ENCODE results near the gene OR10A2.
"Not testable (repeated sequence)": the region's sequence is repeated elsewhere in the genome, so short reads cannot be mapped to it uniquely, and the experiment has no call there.

OR10A2 gene

DNA sequence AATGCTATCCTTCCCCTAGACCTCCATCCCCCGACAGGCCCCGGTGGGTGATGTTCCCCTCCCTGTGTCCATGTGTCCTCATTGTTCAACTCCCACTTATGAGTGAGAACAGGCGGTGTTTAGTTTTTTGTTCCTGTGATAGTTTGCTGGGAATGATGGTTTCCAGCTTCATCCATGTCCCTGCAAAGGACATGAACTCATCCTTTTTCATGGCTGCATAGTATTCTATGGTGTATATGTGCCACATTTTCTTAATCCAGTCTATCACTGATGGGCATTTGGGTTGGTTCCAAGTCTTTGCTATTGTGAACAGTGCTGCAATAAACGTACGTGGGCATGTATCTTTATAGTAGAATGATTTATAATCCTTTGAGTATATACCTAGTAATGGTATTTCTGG lies 24.9 kb downstream of the OR10A2 start:
- H3K9me3 ChIP-seq (ENCODE audit: insufficient read depth, low read depth, low read length); H3K9ac ChIP-seq (ENCODE audit: low read depth, low read length); H3K36me3 ChIP-seq (ENCODE audit: insufficient read depth, low read length); H3K27me3 ChIP-seq (ENCODE audit: insufficient read depth, low read length); H3K27ac ChIP-seq (ENCODE audit: low read depth, low read length); H3K4me3 ChIP-seq (ENCODE audit: low read length); H3K4me1 ChIP-seq (ENCODE audit: insufficient read depth, low read length): not testable (repeated sequence)
- WGBS: 86% methylated on average over 5 of the region's 5 CpGs

DNA sequence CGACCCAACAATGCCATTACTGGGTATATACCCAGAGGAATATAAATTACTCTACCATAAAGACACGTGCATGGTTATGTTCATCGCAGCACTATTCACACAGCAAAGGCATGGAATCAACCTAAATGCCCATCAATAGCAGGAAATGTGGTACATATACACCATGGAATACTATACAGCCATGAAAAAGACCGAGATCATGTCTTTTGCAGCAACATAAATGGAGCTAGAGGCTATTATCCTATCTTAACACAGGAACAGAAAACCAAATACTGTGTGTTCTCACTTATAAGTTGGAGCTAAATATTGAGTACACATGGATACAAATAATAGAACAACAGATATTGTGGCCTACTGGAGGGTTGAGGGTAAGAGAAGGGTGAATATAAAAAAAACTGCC lies 26.0 kb downstream of the OR10A2 start:
- no peak overlapping the region for H3K4me3 ChIP-seq (ENCODE audit: low read length)
- no peak overlapping the region for H3K9ac ChIP-seq (ENCODE audit: low read depth, low read length)
- WGBS: 97% methylated on average over 4 of the region's 4 CpGs
- H3K36me3 ChIP-seq (ENCODE audit: insufficient read depth, low read length): no peaks in the 10 kb centered on the region
- H3K27me3 ChIP-seq (ENCODE audit: insufficient read depth, low read length): no peaks in the 10 kb centered on the region
- H3K9me3 ChIP-seq (ENCODE audit: insufficient read depth, low read depth, low read length): peaks cover 6% of the 10 kb centered on the region; the same call in 1 of the 2 replicates
- H3K4me1 ChIP-seq (ENCODE audit: insufficient read depth, low read length): no peaks in the 10 kb centered on the region
- no peak overlapping the region for H3K27ac ChIP-seq (ENCODE audit: low read depth, low read length)

DNA sequence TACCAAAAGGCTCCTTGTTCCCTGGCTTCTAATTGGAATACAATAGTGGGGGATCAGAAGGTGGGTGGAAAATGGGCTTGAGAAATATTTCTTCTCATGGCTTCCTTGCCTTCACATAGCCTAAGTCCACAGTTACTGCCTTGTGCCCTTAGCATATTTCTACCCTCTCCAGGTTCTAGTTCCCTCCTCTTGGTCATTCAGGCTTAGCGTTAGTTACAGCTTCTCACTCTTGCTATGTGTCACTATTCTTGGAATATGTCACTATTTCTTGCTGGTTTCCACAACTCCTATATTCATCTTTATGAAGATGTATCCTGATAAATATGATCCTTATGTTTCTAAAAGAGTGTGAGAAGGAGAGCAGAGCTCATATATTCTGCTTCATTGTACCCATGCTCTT lies 27.0 kb downstream of the OR10A2 start:
- Histone ChIP-seq H3K4me1 (ENCODE audit: insufficient read depth, low read length) (no peaks in the 10 kb centered on the region), H3K27ac (ENCODE audit: low read depth, low read length) (no peak overlapping the region), H3K9ac (ENCODE audit: low read depth, low read length) (no peak overlapping the region), H3K27me3 (ENCODE audit: insufficient read depth, low read length) (no peaks in the 10 kb centered on the region), H3K36me3 (ENCODE audit: insufficient read depth, low read length) (no peaks in the 10 kb centered on the region), H3K4me3 (ENCODE audit: low read length) (no peak overlapping the region), H3K9me3 (ENCODE audit: insufficient read depth, low read depth, low read length) (peaks cover 6% of the 10 kb centered on the region; the same call in 1 of the 2 replicates)
- 100% methylated on average over 1 of the region's 1 CpG for WGBS

DNA sequence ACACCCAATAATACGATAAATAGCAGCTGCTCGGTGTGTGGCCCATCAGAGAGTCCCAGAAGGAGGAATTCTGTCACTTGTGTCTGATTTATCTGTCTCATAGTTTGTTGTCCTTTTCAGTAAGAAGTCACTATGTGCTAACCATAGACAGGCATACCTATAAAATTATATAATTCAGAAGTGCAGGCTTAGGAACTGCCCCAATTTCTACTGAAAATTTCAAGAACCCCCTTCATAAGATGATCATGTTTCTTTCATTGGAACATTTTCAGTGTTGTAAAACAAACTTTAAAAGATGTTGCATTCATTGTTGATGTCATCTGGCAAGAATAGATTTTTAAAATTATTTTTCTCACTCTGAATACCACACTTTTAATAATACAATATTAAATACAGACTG lies 29.5 kb downstream of the OR10A2 start, which contains the start of gene OR2D2:
Gene OR2D2 (minus strand): TSS at position 101 of the 400 bp plus-strand sequence. CDS start 0 bp downstream, at position 101.
- Histone ChIP-seq H3K9ac (ENCODE audit: low read depth, low read length) (no peak within 1 kb of the TSS), H3K4me1 (ENCODE audit: insufficient read depth, low read length) (no peaks in the 10 kb centered on the region), H3K9me3 (ENCODE audit: insufficient read depth, low read depth, low read length) (peaks cover 6% of the 10 kb centered on the region; the same call in 1 of the 2 replicates), H3K27me3 (ENCODE audit: insufficient read depth, low read length) (no peaks in the 10 kb centered on the region), H3K36me3 (ENCODE audit: insufficient read depth, low read length) (no peaks in the 10 kb centered on the region), H3K27ac (ENCODE audit: low read depth, low read length) (no peak within 1 kb of the TSS), H3K4me3 (ENCODE audit: low read length) (no peak within 1 kb of the TSS)
- WGBS: 100% methylated on average over 2 of the region's 2 CpGs

DNA sequence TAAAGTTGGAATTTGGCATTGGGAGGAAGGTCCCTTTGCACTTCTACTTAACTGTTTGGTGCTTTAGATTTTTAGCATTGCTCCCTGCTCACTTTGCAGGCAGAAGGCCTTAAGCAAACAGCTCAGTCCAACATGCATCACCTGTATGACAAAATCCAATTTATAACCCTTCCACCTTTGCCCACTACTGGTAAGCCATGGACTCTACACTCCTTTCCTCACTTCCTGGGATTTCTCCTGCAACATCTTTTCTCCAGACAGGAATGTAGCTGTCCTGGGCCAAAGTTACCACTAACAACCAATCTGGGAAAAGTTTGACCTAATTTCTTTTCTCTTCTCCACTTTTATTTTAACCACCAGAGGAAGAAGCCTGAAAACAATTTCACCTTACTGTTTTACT lies 31.2 kb downstream of the OR10A2 start:
- no peak overlapping the region for H3K27ac ChIP-seq (ENCODE audit: low read depth, low read length)
- no peaks in the 10 kb centered on the region for H3K36me3 ChIP-seq (ENCODE audit: insufficient read depth, low read length)
- no peak overlapping the region for H3K9ac ChIP-seq (ENCODE audit: low read depth, low read length)
- H3K9me3 ChIP-seq (ENCODE audit: insufficient read depth, low read depth, low read length): no peaks in the 10 kb centered on the region
- no peak overlapping the region for H3K4me3 ChIP-seq (ENCODE audit: low read length)
- H3K27me3 ChIP-seq (ENCODE audit: insufficient read depth, low read length): no peaks in the 10 kb centered on the region
- no peaks in the 10 kb centered on the region for H3K4me1 ChIP-seq (ENCODE audit: insufficient read depth, low read length)

DNA sequence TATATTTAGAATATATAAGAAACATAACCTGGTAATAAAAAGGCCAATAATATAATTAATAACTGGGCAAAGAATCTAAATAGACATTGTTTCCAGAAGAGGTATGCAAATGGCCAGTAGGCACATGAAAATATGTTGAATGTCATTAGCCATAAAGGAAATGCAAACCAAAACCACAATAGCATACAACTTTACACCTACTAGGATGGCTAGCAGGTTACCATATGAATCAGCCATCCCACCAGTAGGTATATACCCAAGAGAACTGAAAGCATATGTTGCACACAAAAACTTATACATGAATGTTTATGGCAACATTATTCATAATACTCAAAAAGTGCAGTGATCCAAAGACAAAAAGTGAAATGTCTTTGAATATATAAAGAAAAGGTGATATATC lies 32.2 kb downstream of the OR10A2 start:
- Histone ChIP-seq H3K4me1 (ENCODE audit: insufficient read depth, low read length) (no peaks in the 10 kb centered on the region), H3K9ac (ENCODE audit: low read depth, low read length) (no peak overlapping the region), H3K27ac (ENCODE audit: low read depth, low read length) (no peak overlapping the region), H3K4me3 (ENCODE audit: low read length) (no peak overlapping the region), H3K9me3 (ENCODE audit: insufficient read depth, low read depth, low read length) (no peaks in the 10 kb centered on the region), H3K27me3 (ENCODE audit: insufficient read depth, low read length) (no peaks in the 10 kb centered on the region), H3K36me3 (ENCODE audit: insufficient read depth, low read length) (no peaks in the 10 kb centered on the region)

DNA sequence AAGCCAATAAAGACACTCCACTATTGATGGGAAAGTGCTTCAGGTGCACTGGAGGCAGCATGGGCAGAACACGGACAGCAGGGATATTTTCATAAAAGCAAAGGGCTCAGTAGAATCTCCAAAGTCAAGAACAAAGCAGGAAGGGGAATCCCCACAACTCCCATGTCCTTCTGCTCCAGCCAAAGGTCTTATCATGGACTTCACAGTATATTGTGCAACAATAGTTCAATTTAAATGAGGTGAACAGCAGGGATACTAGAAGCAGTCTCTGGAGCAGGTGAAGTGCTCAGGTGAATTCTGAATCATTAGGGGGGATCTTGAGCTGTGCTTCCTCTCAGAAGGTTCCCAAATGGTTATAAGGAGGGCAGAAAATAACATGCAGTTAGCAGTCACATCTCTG lies 36.1 kb downstream of the OR10A2 start:
- Histone ChIP-seq H3K9me3 (ENCODE audit: insufficient read depth, low read depth, low read length) (no peaks in the 10 kb centered on the region), H3K27me3 (ENCODE audit: insufficient read depth, low read length) (no peaks in the 10 kb centered on the region), H3K9ac (ENCODE audit: low read depth, low read length) (no peak overlapping the region), H3K36me3 (ENCODE audit: insufficient read depth, low read length) (no peaks in the 10 kb centered on the region), H3K27ac (ENCODE audit: low read depth, low read length) (no peak overlapping the region), H3K4me3 (ENCODE audit: low read length) (no peak overlapping the region), H3K4me1 (ENCODE audit: insufficient read depth, low read length) (no peaks in the 10 kb centered on the region)
- WGBS: 80% methylated on average over 1 of the region's 1 CpG

DNA sequence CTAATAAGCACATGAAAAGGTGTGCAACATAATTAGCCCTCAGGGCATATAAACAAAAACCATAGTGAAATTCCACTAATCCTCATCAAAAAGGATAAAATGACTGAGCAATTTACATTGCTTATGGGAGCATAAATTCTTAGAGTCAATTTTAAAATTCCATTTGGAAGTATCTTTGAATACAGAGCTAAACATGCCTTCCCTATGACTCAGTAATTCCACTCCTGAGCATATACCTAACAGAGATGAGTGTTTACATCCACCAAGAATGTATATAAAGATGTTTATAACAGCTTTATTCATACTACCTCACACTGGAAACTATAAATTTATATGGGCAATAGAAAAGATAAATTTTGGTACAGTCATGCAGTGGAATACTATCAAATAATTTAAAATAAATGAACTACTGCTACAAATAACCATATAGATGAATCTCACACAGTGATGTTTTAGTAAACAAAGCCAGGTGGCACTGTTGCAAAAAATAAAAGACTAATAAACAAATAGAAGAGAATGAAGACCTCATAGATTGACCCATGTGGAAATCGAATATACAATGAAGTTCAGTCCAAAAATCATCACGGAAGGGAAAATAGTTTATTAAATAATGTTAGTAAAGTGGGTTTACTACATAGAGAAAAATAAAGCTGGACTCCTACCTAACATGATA lies 37.6 kb downstream of the OR10A2 start:
- Histone ChIP-seq H3K9me3 (ENCODE audit: insufficient read depth, low read depth, low read length) (no peaks in the 10 kb centered on the region), H3K36me3 (ENCODE audit: insufficient read depth, low read length) (no peaks in the 10 kb centered on the region), H3K27ac (ENCODE audit: low read depth, low read length) (no peak overlapping the region), H3K4me3 (ENCODE audit: low read length) (no peak overlapping the region), H3K4me1 (ENCODE audit: insufficient read depth, low read length) (no peaks in the 10 kb centered on the region), H3K9ac (ENCODE audit: low read depth, low read length) (no peak overlapping the region), H3K27me3 (ENCODE audit: insufficient read depth, low read length) (no peaks in the 10 kb centered on the region)
- WGBS: 95% methylated on average over 2 of the region's 2 CpGs

DNA sequence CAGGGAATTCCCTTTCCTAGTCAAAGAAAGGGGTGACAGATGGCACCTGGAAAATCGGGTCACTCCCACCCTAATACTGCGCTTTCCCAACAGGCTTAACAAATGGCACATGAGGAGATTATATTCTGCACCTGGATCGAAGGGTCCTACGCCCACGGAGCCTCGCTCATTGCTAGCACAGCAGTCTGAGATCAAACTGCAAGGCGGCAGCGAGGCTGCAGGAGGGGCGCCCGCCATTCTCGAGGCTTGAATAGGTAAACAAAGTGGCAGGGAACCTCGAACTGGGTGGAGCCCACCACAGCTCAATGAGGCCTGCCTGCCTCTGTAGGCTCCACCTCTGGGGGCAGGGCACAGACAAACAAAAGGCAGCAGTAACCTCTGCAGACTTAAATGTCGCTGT lies 41.9 kb downstream of the OR10A2 start:
- not testable (repeated sequence) for H3K9ac ChIP-seq (ENCODE audit: low read depth, low read length); H3K9me3 ChIP-seq (ENCODE audit: insufficient read depth, low read depth, low read length); H3K27me3 ChIP-seq (ENCODE audit: insufficient read depth, low read length); H3K4me3 ChIP-seq (ENCODE audit: low read length); H3K27ac ChIP-seq (ENCODE audit: low read depth, low read length); H3K4me1 ChIP-seq (ENCODE audit: insufficient read depth, low read length); H3K36me3 ChIP-seq (ENCODE audit: insufficient read depth, low read length)
- 86% methylated on average over 13 of the region's 13 CpGs for WGBS

DNA sequence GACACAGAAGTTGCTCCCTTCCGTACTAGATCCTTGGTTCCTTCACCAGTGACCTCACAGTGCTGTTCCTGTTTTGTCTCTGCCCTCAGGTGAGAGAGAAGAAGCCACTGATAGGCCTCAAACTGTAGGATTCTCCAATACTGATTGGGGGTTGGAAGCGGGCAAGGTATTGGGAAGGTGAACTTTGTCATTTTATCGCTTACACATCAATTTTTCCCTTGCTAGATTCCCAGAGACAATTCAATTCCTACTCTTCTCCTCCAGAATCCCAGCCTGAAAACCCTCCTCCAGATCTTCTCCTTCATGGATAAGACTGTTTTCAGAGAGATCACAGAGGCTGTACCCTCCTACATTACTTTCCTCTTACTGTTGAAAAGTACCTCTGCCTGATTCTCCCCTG lies 48.5 kb downstream of the OR10A2 start:
- H3K4me3 ChIP-seq (ENCODE audit: low read length): no peak overlapping the region
- no peaks in the 10 kb centered on the region for H3K36me3 ChIP-seq (ENCODE audit: insufficient read depth, low read length)
- no peaks in the 10 kb centered on the region for H3K4me1 ChIP-seq (ENCODE audit: insufficient read depth, low read length)
- no peaks in the 10 kb centered on the region for H3K27me3 ChIP-seq (ENCODE audit: insufficient read depth, low read length)
- no peak overlapping the region for H3K9ac ChIP-seq (ENCODE audit: low read depth, low read length)
- 92% methylated on average over 3 of the region's 3 CpGs for WGBS
- H3K9me3 ChIP-seq (ENCODE audit: insufficient read depth, low read depth, low read length): no peaks in the 10 kb centered on the region
- no peak overlapping the region for H3K27ac ChIP-seq (ENCODE audit: low read depth, low read length)

DNA sequence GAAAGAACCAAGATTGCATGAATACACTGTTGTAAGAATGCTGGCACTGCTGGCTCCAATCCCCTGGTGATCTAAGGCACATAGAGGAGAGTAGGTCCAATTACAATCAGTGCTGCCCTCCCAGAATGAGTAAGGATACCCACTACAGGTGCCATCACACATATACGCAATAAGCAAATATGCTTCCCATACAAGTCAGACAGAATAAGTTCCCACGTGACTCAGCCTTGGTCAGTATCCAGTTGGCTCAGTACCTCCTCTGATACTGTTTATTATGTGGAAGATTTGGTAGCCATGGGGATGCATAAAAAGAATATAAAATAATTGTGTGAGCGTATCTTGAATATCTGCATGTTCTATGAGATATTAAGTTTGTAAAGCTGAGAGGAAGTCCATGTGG lies 49.1 kb downstream of the OR10A2 start:
- no peak overlapping the region for H3K4me3 ChIP-seq (ENCODE audit: low read length)
- no peak overlapping the region for H3K9ac ChIP-seq (ENCODE audit: low read depth, low read length)
- H3K27ac ChIP-seq (ENCODE audit: low read depth, low read length): no peak overlapping the region
- H3K9me3 ChIP-seq (ENCODE audit: insufficient read depth, low read depth, low read length): no peaks in the 10 kb centered on the region
- WGBS: 93% methylated on average over 3 of the region's 3 CpGs
- no peaks in the 10 kb centered on the region for H3K27me3 ChIP-seq (ENCODE audit: insufficient read depth, low read length)
- no peaks in the 10 kb centered on the region for H3K36me3 ChIP-seq (ENCODE audit: insufficient read depth, low read length)
- no peaks in the 10 kb centered on the region for H3K4me1 ChIP-seq (ENCODE audit: insufficient read depth, low read length)

DNA sequence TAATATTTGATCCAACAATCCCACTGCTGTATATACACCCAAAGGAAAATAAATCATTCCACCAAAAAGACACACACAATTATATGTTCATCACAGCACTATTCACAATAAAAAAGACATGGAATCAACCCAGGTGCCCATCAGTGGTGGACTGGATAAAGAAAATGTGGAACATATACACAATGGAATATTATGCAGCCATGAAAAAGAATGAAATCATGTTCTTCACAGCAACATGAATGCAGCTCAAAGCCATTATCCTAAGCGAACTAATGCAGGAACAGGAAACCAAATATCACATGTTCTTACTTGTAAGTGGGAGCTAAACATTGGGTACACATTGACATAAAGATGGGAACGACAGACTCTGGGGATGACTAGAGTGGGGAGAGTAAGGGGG lies 56.8 kb downstream of the OR10A2 start:
- Histone ChIP-seq H3K27ac (ENCODE audit: low read depth, low read length) (no peak overlapping the region), H3K4me3 (ENCODE audit: low read length) (no peak overlapping the region), H3K9me3 (ENCODE audit: insufficient read depth, low read depth, low read length) (no peaks in the 10 kb centered on the region), H3K9ac (ENCODE audit: low read depth, low read length) (no peak overlapping the region), H3K36me3 (ENCODE audit: insufficient read depth, low read length) (no peaks in the 10 kb centered on the region), H3K27me3 (ENCODE audit: insufficient read depth, low read length) (no peaks in the 10 kb centered on the region), H3K4me1 (ENCODE audit: insufficient read depth, low read length) (no peaks in the 10 kb centered on the region)
- WGBS: 39% methylated on average over 2 of the region's 2 CpGs
